ENCODE results near the gene KRTAP12-4. TPM values are rescaled to one million over a fixed set of nuclear protein-coding genes. Genes with fewer than 3 reads are reported as not detected.

The KRTAP12-4 gene
- total and polyA plus RNA-seq, 2 donors from 2014 or later, result not detected

DNA sequence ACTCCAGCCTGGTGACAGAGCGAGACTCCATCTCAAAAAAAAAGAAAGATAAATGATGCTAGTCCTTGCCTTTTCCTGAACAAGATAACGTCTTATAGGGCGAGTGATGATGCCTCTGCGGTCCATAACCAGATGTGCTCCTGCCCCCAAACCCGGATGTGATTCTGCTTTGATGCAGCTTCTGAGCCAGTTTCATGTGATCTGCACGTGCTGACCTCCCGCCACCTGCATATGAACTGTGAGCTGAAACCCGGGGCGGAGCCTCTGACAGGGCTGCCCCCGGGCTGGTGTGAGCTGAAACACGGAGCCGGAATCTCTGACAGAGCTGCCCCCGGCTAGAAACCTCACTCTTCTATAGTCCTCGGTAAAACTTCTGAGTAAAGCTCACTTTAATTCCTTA is 1.3 kb downstream of the KRTAP12-4 start:
- H3K9ac ChIP-seq (ENCODE audit: low read length in 3 of 3), result no peak overlapping the region
- no peaks in the 10 kb centered on the region for H3K27me3 ChIP-seq (ENCODE audit: control insufficient read depth, insufficient read depth, low read length)
- TF ChIP-seq, protein P1, sequence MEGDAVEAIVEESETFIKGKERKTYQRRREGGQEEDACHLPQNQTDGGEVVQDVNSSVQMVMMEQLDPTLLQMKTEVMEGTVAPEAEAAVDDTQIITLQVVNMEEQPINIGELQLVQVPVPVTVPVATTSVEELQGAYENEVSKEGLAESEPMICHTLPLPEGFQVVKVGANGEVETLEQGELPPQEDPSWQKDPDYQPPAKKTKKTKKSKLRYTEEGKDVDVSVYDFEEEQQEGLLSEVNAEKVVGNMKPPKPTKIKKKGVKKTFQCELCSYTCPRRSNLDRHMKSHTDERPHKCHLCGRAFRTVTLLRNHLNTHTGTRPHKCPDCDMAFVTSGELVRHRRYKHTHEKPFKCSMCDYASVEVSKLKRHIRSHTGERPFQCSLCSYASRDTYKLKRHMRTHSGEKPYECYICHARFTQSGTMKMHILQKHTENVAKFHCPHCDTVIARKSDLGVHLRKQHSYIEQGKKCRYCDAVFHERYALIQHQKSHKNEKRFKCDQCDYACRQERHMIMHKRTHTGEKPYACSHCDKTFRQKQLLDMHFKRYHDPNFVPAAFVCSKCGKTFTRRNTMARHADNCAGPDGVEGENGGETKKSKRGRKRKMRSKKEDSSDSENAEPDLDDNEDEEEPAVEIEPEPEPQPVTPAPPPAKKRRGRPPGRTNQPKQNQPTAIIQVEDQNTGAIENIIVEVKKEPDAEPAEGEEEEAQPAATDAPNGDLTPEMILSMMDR (IDR thresholded peaks at IDR 0.05; ENCODE audit: borderline replicate concordance, extremely low read depth, insufficient read depth), result no peak
- no peak for FAIRE-seq
- H3K36me3 ChIP-seq (ENCODE audit: control insufficient read depth in 2 of 3, insufficient read depth in 3 of 3, low read length in 3 of 3), result no peaks in the 10 kb centered on the region
- H3K9me3 ChIP-seq (ENCODE audit: control insufficient read depth in 2 of 3, insufficient read depth in 1 of 3, low read length in 3 of 3), result peaks cover 0 to 11% (median 4%) of the 10 kb centered on the region in 3 donors
- intact Hi-C loops (cut with DNase I), result no loop called here
- H3K4me3 ChIP-seq (ENCODE audit: low read length in 3 of 3), result no peak overlapping the region
- no peak overlapping the region for H3K27ac ChIP-seq (ENCODE audit: low read depth in 2 of 2, low read length in 2 of 2)
- DNase-seq, result no peak
- no peaks in the 10 kb centered on the region for H3K4me1 ChIP-seq (ENCODE audit: control insufficient read depth in 2 of 3, insufficient read depth in 2 of 3, low read depth in 1 of 3, low read length in 3 of 3)

DNA sequence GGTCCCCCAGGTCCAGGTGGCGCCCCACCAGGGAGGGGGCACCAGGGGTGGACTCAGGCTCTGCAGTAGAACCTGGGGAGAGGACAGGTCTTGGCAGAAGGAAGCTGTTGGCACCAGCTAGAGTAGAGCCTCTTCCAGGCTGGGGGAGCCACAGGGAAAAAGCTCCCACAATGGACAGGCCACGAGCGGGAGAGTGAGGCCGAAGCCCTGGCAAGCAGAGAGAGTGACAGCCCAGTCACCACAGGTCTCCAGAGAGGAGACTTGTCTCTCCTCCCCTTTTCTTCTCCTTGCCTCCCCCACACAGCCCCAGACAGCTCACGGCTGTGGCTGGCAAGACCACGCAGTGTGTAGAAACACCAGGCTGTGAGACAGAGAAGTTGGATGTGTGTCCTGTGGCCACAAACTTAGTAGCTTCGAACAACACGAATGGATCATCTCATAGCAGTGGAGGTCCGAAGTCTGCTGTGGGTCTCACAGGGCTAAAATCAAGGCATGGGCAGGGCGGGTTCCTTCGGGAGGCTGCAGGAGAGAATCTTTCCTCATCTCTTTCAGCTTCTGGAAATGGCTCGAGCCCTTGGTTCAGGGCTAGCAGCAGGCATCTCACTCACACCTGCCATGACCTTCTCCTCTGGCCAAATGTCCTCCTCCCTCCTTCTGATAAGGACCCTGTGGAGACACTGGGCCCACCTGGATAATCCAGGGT is 3.3 kb downstream of the KRTAP12-4 start:
- DNase-seq, result no peak
- H3K27ac ChIP-seq (ENCODE audit: low read depth in 2 of 2, low read length in 2 of 2), result no peak overlapping the region
- intact Hi-C loops (cut with DNase I), result no loop called here
- TF ChIP-seq, protein P1 (IDR thresholded peaks at IDR 0.05; ENCODE audit: borderline replicate concordance, extremely low read depth, insufficient read depth), result no peak
- no peaks in the 10 kb centered on the region for H3K4me1 ChIP-seq (ENCODE audit: control insufficient read depth in 2 of 3, insufficient read depth in 2 of 3, low read depth in 1 of 3, low read length in 3 of 3)
- H3K4me3 ChIP-seq (ENCODE audit: low read length in 3 of 3), result no peak overlapping the region
- no peaks in the 10 kb centered on the region for H3K27me3 ChIP-seq (ENCODE audit: control insufficient read depth, insufficient read depth, low read length)
- H3K36me3 ChIP-seq (ENCODE audit: control insufficient read depth in 2 of 3, insufficient read depth in 3 of 3, low read length in 3 of 3), result no peaks in the 10 kb centered on the region
- peaks cover 0 to 3% (median 0%) of the 10 kb centered on the region in 3 donors for H3K9me3 ChIP-seq (ENCODE audit: control insufficient read depth in 2 of 3, insufficient read depth in 1 of 3, low read length in 3 of 3)
- no peak for FAIRE-seq
- H3K9ac ChIP-seq (ENCODE audit: low read length in 3 of 3), result no peak overlapping the region

DNA sequence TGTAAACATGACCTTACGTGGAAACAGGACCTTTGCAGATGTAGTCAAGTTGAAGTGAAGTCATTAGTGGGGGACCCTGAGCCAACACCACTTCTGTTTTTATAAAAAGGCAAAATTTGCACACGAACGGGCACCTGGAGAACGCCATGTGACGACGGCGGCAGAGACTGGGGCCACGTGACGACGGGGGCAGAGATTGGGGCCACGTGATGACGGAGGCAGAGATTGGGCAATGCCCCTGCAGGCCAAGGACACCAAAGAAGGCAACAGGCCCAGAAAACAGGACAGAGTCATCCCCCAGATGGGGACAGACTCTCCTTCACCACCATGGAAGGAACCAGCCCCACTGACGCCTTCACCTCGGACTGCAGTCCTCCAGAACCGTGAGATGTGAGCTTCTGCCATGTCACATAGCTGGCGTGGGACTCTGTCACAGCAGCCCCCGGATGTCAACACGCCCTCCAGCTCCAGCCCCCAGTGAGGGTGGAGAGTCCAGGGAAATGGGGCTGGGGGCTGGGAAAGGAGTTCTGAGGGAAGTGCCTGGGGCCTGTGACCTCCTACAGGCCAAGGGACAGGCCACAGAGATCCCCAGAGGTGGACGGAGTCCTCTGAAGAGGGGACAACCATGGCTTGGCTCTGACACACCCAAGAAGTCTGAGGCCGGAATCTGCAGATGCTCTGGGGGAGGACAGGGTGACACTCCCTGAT is 4.0 kb downstream of the KRTAP12-4 start:
- Histone ChIP-seq H3K36me3 (ENCODE audit: control insufficient read depth in 2 of 3, insufficient read depth in 3 of 3, low read length in 3 of 3) (no peaks in the 10 kb centered on the region), H3K27me3 (ENCODE audit: control insufficient read depth, insufficient read depth, low read length) (no peaks in the 10 kb centered on the region), H3K4me3 (ENCODE audit: low read length in 3 of 3) (no peak overlapping the region), H3K27ac (ENCODE audit: low read depth in 2 of 2, low read length in 2 of 2) (no peak overlapping the region), H3K4me1 (ENCODE audit: control insufficient read depth in 2 of 3, insufficient read depth in 2 of 3, low read depth in 1 of 3, low read length in 3 of 3) (no peaks in the 10 kb centered on the region), H3K9ac (ENCODE audit: low read length in 3 of 3) (no peak overlapping the region), H3K9me3 (ENCODE audit: control insufficient read depth in 2 of 3, insufficient read depth in 1 of 3, low read length in 3 of 3) (no peaks in the 10 kb centered on the region)
- DNase-seq (no peak), FAIRE-seq (no peak)
- intact Hi-C loops (cut with DNase I), result no loop called here
- TF ChIP-seq, protein P1 (IDR thresholded peaks at IDR 0.05; ENCODE audit: borderline replicate concordance, extremely low read depth, insufficient read depth), result no peak

Data from kidney (tissue), 14 donors.